Testis (tissue), 2 donors: ENCODE data around the gene CRLF3.
"Not testable (repeated sequence)": the region's sequence is repeated elsewhere in the genome, so short reads cannot be mapped to it uniquely, and the experiment has no call there.

Experiments used
- POLR2A ChIP-seq: fragments of 450-650 bp; IDR thresholded peaks from one replicate; pipeline ENCODE4 v1.6.1; 2017; ENCODE audit warnings: antibody characterized with exemption, mild to moderate bottlenecking, moderate library complexity
- TF ChIP-seq, protein P1 (sequence below), 3 experiments: fragments of 450-650 bp in 2 of 3; fragments of 200-600 bp in 1 of 3; sonication (generic) in 1 of 3; IDR thresholded peaks; one replicate each; pipeline ENCODE4 v1.5.1; 2016 to 2019; ENCODE audit warnings: antibody characterized with exemption in 3 of 3, mild to moderate bottlenecking in 2 of 3, moderate library complexity in 1 of 3

DNA sequence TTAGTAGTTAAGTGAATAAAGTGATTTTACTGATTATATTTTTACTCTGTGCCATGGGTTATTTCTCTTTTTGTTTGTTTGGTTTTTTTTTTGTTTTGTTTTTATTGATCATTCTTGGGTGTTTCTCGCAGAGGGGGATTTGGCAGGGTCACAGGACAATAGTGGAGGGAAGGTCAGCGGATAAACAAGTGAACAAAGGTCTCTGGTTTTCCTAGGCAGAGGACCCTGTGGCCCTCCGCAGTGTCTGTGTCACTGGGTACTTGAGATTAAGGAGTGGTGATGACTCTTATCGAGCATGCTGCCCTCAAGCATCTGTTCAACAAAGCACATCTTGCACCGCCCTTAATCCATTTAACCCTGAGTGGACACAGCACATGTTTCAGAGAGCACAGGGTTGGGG is 88.8 kb downstream of the CRLF3 start:
- TF ChIP-seq, protein P1, sequence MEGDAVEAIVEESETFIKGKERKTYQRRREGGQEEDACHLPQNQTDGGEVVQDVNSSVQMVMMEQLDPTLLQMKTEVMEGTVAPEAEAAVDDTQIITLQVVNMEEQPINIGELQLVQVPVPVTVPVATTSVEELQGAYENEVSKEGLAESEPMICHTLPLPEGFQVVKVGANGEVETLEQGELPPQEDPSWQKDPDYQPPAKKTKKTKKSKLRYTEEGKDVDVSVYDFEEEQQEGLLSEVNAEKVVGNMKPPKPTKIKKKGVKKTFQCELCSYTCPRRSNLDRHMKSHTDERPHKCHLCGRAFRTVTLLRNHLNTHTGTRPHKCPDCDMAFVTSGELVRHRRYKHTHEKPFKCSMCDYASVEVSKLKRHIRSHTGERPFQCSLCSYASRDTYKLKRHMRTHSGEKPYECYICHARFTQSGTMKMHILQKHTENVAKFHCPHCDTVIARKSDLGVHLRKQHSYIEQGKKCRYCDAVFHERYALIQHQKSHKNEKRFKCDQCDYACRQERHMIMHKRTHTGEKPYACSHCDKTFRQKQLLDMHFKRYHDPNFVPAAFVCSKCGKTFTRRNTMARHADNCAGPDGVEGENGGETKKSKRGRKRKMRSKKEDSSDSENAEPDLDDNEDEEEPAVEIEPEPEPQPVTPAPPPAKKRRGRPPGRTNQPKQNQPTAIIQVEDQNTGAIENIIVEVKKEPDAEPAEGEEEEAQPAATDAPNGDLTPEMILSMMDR (IDR thresholded peaks at IDR 0.05): not testable (repeated sequence)
- not testable (repeated sequence) for TF ChIP-seq POLR2A
